SK-MEL-5 (cell line): ENCODE measurements around the gene WDPCP. TPM values are rescaled to one million over a fixed set of nuclear protein-coding genes. Genes with fewer than 3 reads are reported as not detected.
A peak's percentile ranks its signal among the peaks of the same experiment; 100 is the strongest.
"Not testable (repeated sequence)": the region's sequence is repeated elsewhere in the genome, so short reads cannot be mapped to it uniquely, and the experiment has no call there.

Source experiments
- DNase-seq: peaks from one replicate; pipeline ENCODE4 v3.0.0-alpha.2; 2016; ENCODE audit warnings: low read depth, low spot score
- in situ Hi-C: cut with HindIII; loops from 2 replicates; pipeline ENCODE4 v1.10.0; 2016; ENCODE audit warnings: low sequenced_read_pairs, high pct_unique_total_duplicates, low pct_unique_long_range_greater_than_20kb
- total RNA-seq: library from RNA; depleted of rRNA; stranded (reverse); fragments of >200 nt; shearing (Covaris generic); gene quantifications from 2 replicates; pipeline ENCODE4 v1.2.3, GENCODE V29; 2014

Gene WDPCP
- total RNA-seq, 1 experiment from 2014 or later: 16.1 TPM

DNA sequence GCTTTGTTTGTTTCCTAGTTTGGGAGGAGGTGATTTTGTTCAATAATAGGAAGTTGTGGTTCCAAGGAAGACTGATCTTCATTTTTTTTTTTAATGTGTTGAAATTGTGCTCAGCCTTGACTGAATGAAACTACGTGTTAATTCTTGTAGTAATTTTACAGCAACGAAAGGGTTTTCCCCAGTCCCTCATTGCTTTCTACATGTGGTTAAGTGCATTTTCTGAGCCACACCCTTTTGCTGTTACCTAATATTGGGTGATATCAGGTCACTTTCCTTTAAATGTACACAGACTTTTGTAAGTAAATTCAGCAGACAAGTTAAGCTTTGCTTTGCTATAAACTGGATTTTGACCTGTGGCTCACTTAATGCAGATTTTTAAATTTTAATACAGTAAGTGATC is 464.1 kb downstream of the WDPCP start:
- in situ Hi-C loops: no loop called here
- no peak for DNase-seq

DNA sequence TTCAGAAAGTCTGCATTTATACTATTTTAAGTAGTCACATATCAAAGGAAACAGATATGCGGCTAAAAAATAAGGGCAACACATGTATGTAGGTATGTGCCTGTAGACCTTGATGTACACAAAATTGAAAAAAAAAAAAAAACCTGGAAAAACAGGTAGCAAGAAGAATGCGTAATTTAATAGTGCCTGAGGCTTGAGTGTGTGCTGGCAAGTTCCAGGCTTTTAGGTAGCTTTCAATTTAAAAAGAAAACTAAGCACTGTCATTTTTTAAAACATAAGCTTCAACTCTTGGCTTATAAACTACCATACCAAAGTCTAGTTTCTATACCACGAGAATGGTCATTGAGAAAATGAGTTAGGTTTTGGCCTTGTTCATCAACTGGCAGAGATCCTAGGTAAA is 465.4 kb downstream of the WDPCP start:
- in situ Hi-C loops: no loop called here
- no peak for DNase-seq

DNA sequence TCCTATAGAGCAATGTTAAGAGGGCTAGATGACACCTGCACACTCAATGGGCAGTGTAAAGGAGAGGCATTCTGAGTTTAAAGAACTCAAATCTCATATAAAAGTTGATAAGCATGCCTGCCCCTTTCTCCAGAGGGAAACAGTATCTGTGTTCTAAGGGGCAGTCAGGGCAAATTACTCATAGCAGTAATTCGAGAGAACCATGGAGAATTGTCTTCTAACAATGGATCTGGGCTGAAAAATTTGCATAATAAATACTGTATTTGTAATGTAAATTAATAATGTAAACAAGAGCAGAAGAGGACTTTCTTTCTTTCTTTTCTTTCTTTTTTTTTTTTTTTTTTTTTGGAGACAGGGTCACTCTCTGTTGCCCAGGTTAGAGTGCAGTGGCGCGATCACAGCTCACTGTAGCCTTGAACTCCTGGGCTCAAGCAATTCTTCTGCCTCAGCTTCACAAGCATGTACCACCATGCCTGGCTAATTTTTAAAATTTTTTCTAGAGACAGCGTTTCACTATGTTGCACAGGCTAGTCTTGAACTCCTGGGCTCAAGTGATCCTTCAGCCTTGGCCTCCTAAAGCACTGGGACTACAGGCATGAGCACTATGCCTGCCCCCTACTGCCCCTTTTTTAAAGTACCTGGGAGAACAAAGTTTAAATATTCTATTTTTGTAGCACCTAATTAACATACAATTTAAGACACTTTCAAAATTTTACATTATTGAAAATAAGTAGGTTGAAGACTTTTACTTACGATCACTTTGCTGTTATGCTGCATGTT is 467.0 kb downstream of the WDPCP start:
- in situ Hi-C loops: no loop called here

DNA sequence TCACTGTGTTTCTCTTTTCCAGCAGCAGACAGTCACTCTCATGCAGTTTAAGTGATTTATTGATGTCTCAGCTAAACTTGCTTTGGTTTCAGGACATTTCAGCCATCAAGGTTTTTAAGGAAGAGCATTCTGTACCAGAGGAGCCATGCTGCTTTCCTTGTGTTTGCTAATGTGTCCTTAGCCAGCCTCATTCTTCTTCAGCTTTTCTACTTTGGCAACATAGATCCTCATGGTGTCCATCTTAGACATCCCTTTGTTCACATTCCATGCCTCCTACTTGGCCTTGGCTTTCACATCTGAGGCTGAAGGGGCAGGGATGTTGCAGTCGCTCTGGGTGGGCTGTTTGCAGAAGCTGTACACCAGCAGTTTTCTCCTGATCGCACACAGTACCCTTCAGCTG is 469.5 kb downstream of the WDPCP start:
- DNase-seq: no peak
- in situ Hi-C loops: no loop called here

More for the DNA sequence above, 467.0 kb downstream of the WDPCP start:
- no peak for DNase-seq

DNA sequence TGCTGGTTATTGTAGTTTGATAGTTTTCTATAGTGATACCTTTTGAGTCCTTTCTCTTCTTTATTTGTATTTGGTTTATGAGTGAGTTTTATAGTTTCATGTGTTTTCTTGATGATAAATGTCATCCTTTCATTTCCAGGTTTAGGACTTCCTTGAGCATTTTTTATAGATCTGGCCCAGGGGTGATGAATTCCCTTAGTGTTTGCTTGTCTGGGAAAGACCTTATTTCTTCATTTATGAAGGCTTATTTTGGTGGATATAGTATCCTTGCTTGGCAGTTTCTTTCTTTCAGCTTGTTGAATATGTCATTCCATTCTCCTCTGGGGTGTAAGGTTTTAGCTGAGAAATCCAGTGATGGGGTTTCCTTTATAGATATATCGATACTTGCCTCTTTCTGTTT is 483.8 kb downstream of the WDPCP start:
- no peak for DNase-seq
- in situ Hi-C loops: no loop called here

DNA sequence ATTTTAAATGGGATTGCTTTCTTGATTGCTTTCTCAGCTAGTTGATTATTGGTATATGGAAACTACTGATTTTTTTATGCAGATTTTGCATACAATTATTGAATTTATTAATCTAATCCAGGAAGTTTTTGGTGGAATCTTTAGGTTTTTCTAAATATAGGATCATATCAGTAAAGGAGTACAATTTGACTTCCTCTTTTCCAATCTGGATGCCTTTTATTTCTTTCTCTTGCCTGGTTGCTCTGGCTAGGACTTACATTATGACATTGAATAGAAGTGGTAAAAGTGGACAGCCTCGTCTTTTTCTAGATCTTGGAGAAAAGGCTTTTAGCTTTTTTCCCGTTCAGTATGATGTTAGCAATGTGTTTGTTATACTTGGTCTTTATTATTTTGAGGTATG is 486.3 kb downstream of the WDPCP start:
- DNase-seq: no peak
- in situ Hi-C loops: no loop called here

DNA sequence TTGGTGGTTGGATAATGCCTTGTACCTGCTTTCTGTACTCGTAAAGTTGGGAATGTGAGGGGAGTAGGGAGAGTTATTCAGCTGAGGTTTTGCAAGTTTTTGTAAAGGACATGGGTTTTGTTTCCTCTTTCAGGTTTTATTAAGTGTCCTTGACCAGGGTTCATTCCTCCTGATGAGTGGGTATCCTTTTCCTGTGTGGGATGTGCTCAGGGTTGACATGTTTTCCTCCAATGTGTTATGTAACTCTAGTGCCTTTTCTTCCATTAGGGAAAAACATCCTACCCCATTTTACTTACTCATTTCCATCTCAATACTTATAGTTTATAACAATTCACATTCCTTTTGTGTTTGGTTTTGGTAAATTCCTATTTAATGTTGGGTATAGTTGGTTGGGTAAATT is 489.2 kb downstream of the WDPCP start:
- in situ Hi-C loops: no loop called here
- no peak for DNase-seq

DNA sequence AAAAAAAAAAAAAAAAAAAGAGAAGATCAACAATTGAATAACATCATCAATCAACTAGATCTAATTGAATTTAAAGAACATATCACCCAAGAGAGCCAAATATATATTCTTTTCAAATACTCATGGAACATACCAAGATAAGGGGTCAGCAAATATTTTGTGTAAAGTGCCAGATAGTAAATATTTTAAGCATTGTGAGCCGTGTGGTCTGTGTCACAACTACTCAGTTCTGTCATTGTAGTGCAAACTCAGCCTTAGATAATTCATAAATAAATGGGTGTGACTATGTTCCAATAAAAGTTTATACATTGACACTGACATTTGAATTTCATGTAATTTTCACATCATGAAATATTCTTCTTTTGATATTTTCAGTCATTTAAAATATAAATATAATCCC is 491.8 kb downstream of the WDPCP start:
- in situ Hi-C loops: no loop called here

DNA sequence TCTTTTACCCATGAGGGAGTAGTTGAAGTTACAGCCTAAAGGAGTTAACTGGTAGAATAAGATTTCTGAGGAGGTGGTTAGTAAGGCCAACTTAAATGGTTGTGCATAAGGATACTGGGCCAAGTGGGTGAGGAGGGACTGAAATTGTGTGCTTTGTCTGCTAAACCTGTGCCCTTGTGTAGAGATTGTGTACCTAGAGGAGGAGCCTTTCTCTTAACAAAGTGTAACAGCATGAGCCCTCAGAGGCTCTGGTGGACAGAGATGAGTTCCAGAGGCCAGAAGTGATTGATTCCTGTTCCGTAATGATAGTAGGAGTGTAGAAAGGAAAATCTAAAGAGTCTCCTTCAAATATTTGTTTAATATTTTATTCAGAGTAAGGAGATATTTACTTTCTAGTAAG is 494.8 kb downstream of the WDPCP start:
- no peak for DNase-seq
- in situ Hi-C loops: no loop called here

More for the DNA sequence above, 491.8 kb downstream of the WDPCP start:
- no peak for DNase-seq

DNA sequence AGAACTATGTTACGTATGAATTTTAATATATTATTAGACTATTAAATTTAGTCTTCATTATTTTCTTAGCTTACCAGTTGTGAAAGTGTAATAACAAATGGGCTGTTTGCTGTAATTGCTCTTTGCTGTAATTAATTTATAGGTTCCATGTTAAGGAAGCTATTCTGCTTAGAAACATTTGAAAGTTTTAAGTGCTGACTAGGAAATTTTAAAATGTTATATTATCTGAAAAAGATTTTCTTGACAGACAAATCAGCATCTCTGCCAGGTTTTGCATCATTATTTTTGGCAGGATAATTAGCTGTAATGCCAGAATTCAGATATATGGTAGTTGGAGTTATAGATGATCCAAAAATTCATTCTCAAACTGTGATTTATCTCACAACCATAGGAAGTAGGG is 495.4 kb downstream of the WDPCP start:
- DNase-seq: no peak
- in situ Hi-C loops: no loop called here

DNA sequence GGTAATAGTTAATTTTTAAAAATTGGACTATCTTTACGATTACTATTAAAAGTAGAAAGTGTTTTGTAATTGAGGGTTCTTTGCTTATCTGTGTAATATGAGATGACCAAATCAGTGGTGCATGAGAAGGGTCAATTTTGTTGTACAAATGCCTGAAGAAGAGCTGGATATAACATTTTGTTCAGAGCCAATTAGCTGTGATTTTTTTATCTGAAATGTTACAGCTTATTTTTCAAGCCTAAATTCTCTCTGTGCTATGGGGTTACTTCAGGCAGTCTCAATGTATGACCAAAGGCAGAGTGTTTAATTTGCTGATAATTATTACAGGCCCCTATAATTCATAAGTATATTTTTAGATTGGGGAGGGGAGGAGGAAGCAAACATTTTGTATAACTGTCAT is 495.9 kb downstream of the WDPCP start:
- in situ Hi-C loops: no loop called here
- DNase-seq: no peak

DNA sequence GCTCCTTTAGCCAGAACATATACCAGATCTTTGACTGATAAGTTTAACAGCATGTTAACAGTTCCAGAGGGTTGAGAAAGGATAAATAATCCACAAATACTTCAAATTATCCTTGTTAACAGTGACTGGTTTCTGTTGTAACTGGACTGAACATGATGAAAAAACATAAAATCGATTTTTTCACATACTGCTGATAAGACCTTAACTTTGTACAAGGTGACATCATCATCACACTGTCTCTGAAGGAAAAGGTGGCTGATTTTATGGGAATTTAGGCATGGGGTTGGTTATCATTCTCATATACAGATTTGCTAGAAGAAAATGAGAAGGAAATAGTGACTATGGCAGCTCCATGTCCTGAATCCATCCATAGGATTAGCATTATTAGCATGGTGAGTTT is 501.6 kb downstream of the WDPCP start:
- DNase-seq: no peak
- in situ Hi-C loops: no loop called here

DNA sequence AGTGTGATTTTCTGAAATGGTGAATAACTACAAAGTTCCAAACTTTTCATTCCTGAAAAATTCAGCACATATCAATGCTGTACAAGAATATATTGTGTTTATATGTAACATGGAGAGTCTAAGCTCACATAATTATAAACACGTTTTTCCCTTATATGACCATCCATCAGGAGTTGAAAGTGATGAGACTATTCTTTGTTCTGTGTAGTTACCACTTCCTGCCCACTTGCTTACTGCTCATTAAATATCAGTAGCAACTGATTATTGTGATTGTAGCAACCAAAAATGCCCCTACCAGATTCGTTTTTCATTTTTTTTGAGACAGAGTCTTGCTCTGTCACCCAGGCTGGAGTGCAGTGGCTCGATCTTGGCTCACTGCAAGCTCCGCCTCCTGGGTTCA is 506.9 kb downstream of the WDPCP start:
- in situ Hi-C loops: no loop called here
- DNase-seq: peak; percentile 16

DNA sequence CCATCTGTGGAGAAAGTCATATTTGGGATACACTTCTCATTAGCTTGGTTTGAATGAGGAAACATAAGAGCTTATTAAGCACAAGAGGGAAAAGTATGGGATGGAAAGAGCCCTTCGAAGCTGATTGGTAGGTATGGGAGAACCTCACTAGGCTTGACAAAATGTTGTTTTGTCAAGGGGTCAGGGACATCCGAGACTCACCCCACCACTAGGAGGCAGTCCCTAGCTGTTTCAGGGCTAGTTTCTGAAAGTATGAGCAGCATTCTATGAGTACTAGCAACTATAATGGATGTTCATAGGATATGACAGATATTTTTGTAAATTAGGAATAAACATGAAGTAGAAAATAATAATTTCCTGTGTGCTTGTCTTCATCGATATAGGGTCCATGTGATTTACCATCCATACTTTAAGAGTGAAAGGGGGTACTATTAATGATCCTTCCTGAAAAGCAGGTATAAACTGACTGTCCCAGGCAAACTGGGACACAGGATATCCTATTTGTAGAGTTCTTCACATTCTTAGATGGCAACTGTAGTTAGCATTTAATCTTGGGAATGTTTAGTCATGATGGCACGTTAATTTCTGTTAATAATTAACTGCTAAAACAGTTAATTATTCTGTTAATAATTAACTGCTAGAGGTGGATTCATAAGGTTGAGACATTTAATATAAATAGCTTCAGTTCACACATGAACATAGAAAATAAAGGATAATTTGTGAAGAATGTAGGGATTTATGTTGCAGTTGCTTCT is 509.2 kb downstream of the WDPCP start:
- peak; percentile 87 for DNase-seq

DNA sequence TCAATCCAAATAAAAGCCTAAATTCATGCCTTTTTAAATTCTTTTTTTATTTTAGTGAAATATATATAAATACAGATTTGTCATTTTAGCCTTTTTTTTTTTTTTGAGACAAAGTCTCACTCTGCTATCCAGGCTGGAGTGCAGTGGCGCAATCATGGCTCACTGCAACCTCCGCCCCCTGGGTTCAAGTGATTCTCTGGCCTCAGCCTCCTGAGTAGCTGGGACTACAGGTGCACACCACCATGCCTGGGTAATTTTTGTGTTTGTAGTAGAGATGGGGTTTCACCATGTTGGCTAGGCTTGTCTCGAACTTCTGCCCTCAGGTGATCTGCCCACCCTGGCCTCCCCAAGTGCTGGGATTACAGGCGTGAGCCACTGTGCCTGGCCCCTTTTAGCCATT is 513.9 kb downstream of the WDPCP start:
- in situ Hi-C loops, DNase-seq: not testable (repeated sequence)

More for the DNA sequence above, 509.2 kb downstream of the WDPCP start:
- in situ Hi-C loops: no loop called here

DNA sequence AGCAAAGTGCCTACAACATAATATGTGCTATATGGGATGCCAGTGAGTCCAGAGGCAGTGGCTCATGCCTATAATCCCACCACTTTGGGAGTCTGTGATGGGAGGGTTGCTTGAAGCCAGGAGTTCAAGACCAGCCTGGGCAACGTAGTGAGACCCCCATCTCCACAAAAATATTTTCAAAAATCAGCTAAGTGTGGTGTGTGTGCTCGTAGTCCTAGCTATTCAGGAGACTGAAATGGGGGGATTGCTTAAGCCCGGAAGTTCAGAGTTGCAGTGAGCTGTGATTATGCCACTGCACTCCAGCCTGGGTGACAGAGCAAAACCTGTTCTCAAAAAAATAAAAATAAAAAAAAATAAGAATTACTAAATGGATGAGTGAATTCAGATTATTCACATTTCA is 514.3 kb downstream of the WDPCP start:
- in situ Hi-C loops: no loop called here

DNA sequence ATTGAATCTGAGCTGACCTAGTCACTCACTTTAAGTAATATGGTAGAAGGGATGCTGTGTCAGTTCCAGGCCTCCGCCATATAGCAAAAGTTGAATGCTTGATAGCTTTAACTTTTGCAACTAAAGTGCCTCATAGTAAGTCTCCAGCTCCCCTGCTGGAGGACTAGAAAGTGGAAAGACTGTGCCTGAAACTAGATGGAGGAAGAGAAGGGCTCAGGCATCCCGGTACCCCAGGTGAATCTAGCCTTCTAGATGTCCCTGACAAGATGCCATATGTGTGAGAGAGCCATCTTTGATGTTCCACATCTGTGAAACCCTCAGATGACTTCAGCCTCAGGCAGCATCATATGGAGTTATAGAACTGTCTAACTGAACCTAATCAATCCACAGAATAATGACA is 516.6 kb downstream of the WDPCP start:
- in situ Hi-C loops: no loop called here
- DNase-seq: no peak

More for the DNA sequence above, 514.3 kb downstream of the WDPCP start:
- DNase-seq: no peak
